Germinal center (tissue), 1 donor: ENCODE measurements around the gene KCTD11.
A peak's percentile ranks its signal among the peaks of the same experiment; 100 is the strongest.

Experiments used
- DNase-seq: peaks from one replicate; pipeline ENCODE4 v3.0.0; 2012; ENCODE audit warnings: mixed read lengths, low spot score

KCTD11 gene

GRCh38 chr17:7351665-7352502, at the start of gene KCTD11:
TSS of gene KCTD11 (plus strand) at chr17:7352162.
- peak; percentile 79 for DNase-seq

DNA sequence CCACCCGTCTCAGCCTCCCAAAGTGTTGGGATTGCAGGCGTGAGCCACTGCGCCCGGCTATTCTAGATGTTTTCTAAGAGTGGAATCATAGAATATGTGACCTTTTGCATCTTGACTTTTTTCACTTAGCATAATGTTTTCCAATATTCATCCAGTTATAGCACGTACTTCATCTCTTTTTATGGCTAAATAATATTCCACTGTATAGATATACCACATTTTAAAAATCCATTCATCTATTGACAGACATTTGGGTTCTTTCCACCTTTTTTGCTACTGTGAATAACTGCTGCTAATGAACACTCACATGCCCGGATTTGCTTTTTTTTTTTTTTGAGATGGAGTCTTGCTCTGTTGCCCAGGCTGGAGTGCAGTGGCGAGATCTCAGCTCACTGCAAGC, 47.8 kb upstream of the KCTD11 start:
- DNase-seq: no peak

GRCh38 chr17:7306911-7307685, 44.9 kb upstream of the KCTD11 start, which contains the start of gene EIF5A:
TSS of gene EIF5A (plus strand) at chr17:7307628. CDS start at chr17:7309636, 2,008 bp downstream.
- peak; percentile 99 for DNase-seq

- DNase-seq: peak; percentile 36
Measured at GRCh38 chr17:7307686-7308624, 44.0 kb upstream of the KCTD11 start.

GRCh38 chr17:7308625-7309433, 43.1 kb upstream of the KCTD11 start:
- peak; percentile 70 for DNase-seq

GRCh38 chr17:7309628-7310027, 42.3 kb upstream of the KCTD11 start:
- DNase-seq: no peak

DNA sequence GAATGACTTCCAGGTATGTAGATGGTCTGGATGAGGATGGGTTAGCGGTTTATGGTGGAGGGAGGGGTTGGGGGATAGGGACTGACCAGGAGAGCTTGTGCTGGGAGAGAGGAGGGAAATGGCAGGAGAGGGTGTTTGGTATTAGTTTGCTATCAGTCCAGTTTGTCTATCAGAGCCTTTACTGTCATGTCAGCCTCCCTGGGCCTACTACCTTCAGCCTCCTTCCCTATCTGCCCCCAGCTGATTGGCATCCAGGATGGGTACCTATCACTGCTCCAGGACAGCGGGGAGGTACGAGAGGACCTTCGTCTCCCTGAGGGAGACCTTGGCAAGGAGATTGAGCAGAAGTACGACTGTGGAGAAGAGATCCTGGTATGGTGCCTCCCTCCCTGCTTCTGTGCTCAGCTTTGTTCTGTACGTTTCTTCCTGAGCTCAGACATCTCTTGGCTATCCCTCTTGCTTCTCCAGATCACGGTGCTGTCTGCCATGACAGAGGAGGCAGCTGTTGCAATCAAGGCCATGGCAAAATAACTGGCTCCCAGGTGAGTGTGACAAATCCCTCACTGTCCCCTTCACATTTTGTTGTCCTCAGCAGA, 40.8 kb upstream of the KCTD11 start:
- no peak for DNase-seq

GRCh38 chr17:7312432-7313087, 39.4 kb upstream of the KCTD11 start:
- no peak for DNase-seq

GRCh38 chr17:7313088-7313889, 38.7 kb upstream of the KCTD11 start:
- DNase-seq: no peak

GRCh38 chr17:7313890-7314718, 37.9 kb upstream of the KCTD11 start:
- no peak for DNase-seq

DNA sequence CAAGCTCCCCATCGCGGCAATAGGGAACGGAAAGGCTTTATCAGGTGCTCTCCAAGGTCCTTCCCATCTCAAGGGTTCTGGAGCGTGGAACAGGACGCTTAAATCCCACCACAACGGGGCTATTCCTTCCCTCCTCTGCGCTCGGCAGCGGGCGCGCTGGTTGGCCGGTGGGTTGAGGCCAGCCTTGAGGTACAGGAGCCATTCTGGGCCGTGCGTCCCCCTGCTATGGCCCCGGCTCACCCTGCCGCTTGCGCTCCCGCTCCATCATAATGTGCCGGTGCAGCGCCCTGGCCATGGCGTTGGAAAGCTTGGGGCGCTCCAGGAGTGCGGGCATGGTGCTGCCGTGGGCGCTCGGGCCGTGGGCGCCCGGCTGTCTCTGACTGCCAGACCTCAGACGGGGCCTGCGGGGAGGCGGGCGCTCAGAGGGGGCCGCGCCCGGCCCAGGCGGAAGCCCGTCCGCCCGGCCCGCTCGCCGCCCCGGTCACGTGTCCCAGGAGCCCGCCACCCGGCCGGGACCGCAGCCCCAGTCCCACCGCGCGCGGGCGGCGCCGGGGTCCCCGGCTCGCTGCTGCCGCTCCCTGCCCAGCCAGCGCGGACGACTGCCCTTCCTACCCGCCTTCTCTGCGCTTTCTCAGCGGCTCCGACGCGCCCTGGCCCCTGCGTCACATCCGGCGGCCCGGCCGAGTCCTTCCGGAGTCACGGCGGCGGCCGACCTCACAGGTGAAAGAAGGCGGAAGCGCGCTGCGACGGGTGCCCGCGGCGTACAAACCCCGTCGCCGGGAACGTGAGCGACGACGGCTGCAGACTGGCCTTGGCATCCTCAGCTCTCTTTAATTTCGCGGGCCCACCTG, 37.0 kb upstream of the KCTD11 start, which contains the start of gene GPS2:
GPS2 (minus strand) TSS at position 642 of the 851 bp plus-strand sequence; CDS start at position 334, 308 bp downstream.
- peak; percentile 92 for DNase-seq

GRCh38 chr17:7315570-7316235, 36.3 kb upstream of the KCTD11 start:
- no peak for DNase-seq

DNA sequence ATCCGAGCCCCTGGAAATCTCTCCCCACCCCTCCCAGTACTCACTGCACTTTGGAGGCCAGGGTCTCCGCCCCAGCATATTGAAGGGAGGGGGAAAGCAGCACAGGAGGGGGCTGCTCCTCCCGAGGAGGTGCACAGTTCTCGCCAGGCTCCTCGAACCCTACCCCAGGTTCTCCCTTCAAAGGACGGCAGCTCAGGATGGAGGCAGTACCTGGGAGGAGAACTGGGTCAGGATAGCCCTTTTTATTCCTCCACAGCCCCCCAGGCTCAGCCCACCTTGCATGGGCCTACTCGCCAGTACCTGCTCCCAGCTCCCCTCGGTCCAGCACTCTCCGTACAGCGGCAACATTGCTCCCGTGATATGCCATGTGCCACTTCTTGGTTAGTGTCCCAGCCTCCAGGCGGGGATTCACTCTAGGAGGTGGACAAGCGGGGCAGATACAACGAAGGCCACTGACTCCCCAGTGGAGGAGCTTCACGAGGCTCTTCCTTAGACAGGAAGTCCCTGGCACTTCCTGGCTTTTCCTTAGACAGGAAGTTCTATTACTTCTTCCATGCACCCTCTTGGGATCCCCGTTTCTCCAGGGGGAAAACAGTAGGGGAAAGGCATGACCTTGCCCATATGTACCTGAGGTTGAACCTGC, 34.7 kb upstream of the KCTD11 start:
- DNase-seq: no peak

DNA sequence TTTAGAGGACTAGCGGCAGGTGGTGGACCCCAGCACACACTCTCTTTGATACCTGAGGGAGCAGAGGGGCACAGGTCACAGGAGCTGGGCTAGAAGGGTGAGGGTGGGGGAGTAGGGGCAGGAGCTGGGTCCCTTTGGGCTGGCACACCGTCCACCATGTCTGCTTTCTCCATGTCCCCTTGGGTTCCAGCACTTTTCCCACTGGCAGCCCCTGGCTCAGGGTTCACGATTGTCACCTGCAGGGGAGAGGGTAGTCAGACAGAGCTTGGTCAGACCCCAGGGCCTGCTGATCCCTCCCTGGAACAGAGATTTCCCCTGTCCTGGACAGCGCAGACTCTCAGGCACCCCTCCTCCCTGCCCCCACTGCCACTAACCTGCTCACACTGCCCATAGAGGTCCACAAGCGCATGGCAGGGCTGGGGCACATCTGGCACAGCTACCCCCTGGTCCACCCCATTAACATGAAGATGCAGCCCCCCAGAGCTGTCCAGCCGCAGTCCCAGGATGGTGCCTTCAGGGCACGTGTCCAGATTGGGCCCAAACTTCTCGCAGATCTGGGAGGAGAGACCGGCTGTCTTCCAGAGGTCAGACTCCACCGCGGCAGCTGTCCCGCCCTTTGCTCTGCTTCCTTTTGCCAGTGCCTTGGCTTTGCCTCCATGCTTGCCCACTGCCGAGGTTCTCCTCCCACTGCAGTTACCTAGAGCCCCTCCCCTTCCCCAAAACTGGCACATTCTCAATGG, 33.7 kb upstream of the KCTD11 start:
- no peak for DNase-seq

DNA sequence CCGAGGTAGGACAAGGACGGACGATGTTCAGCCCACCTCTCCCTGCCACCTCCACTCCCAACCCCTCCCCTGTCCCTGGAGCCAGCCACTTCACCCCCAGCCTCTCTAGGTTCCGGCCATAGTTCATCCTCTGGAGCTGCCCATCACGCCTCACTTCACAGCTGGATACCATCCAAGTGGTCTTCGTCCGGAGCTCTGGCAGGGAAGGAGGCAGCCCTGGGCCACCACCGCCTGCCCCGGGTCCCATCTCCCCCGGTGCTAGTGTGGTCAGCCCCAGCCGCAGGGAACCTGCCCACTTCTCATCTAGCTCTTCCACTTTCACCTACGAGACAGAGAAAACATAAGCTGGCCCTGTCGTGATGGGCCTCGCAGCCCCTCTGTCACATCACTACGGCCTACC, 30.5 kb upstream of the KCTD11 start:
- no peak for DNase-seq
